Vagina (tissue), 2 donors: ENCODE results near the gene HSD3B1. TPM values are rescaled to one million over a fixed set of nuclear protein-coding genes. Genes with fewer than 3 reads are reported as not detected.

ENCODE experiments used
- DNase-seq, 2 donors: peaks; one replicate each; pipeline ENCODE4 v3.0.0-alpha.2; 2017; ENCODE audit errors: extremely low spot score in 2 of 2
- H3K27ac ChIP-seq: fragments of 200-600 bp; sonication (generic); one replicate; pipeline ENCODE4 v1.5.1; 2019
- H3K27me3 ChIP-seq: fragments of 200-600 bp; sonication (generic); one replicate; pipeline ENCODE4 v1.5.1; 2019
- H3K36me3 ChIP-seq, 2 donors: fragments of 200-600 bp; sonication (generic); one replicate each; pipeline ENCODE4 v1.5.1; 2017 to 2019
- H3K4me1 ChIP-seq: fragments of 200-600 bp; sonication (generic); one replicate; pipeline ENCODE4 v1.5.1; 2019
- H3K4me3 ChIP-seq, 2 donors: fragments of 200-600 bp; sonication (generic); 1 replicate in 1 of 2; 2 replicates in 1 of 2; pipeline ENCODE4 v1.5.1; 2016 to 2019
- H3K9me3 ChIP-seq: fragments of 200-600 bp; sonication (generic); one replicate; pipeline ENCODE4 v1.5.1; 2019
- CTCF ChIP-seq, 3 experiments: fragments of 450-650 bp in 2 of 3; fragments of 200-600 bp in 1 of 3; sonication (generic) in 1 of 3; IDR thresholded peaks; one replicate each; pipeline ENCODE4 v1.5.1; 2017 to 2019; ENCODE audit warnings: antibody characterized with exemption in 3 of 3, mild to moderate bottlenecking in 2 of 3, moderate library complexity in 2 of 3
- POLR2A ChIP-seq, 2 donors: fragments of 450-650 bp; IDR thresholded peaks; one replicate each; pipeline ENCODE4 v1.6.1; 2017; ENCODE audit warnings: antibody characterized with exemption in 2 of 2, mild to moderate bottlenecking in 2 of 2, moderate library complexity in 2 of 2
- POLR2AphosphoS5 ChIP-seq, 2 donors: sonication (generic); formaldehyde crosslinking; IDR thresholded peaks; one replicate each; pipeline ENCODE4 v1.9.0; 2017; ENCODE audit warnings: antibody characterized with exemption in 2 of 2, mild to moderate bottlenecking in 2 of 2, low read depth in 1 of 2; ENCODE audit not compliant: insufficient read depth in 1 of 2
- intact Hi-C: fragments of 100-400 bp; cut with DNase I; formaldehyde crosslinking; loops from one replicate; pipeline ENCODE4 v1.15.1; 2023
- total RNA-seq: library from RNA; depleted of rRNA; stranded (reverse); fragments of >200 nt; gene quantifications from one replicate; pipeline ENCODE4 v1.2.3, GENCODE V29; 2016

HSD3B1 gene
- total RNA-seq, 1 donor from 2014 or later: not detected

GRCh38 chr1:119541389-119541788 lies 34.4 kb downstream of the HSD3B1 start:
- H3K4me1 ChIP-seq: no peaks in the 10 kb centered on the region
- H3K27ac ChIP-seq: no peak overlapping the region
- H3K4me3 ChIP-seq: no peak overlapping the region
- intact Hi-C loops: no loop called here
- no peak for TF ChIP-seq POLR2A (IDR thresholded peaks at IDR 0.05)
- no peak for TF ChIP-seq CTCF (IDR thresholded peaks at IDR 0.05)
- no peak for TF ChIP-seq POLR2AphosphoS5 (IDR thresholded peaks at IDR 0.05; ENCODE audit: insufficient read depth in 1 of 2, low read depth in 1 of 2)
- no peaks in the 10 kb centered on the region for H3K9me3 ChIP-seq
- DNase-seq: no peak
- no peaks in the 10 kb centered on the region for H3K36me3 ChIP-seq
- H3K27me3 ChIP-seq: no peaks in the 10 kb centered on the region

GRCh38 chr1:119542492-119542946 lies 35.5 kb downstream of the HSD3B1 start:
- peak in 1 of 2 donors; percentile 42 for DNase-seq
- no peak overlapping the region for H3K27ac ChIP-seq
- intact Hi-C loops: no loop called here
- no peaks in the 10 kb centered on the region for H3K9me3 ChIP-seq
- no peaks in the 10 kb centered on the region for H3K27me3 ChIP-seq
- TF ChIP-seq POLR2AphosphoS5 (IDR thresholded peaks at IDR 0.05; ENCODE audit: insufficient read depth in 1 of 2, low read depth in 1 of 2): no peak
- no peak for TF ChIP-seq POLR2A (IDR thresholded peaks at IDR 0.05)
- TF ChIP-seq CTCF (IDR thresholded peaks at IDR 0.05): no peak
- no peak overlapping the region for H3K4me3 ChIP-seq
- H3K36me3 ChIP-seq: no peaks in the 10 kb centered on the region
- H3K4me1 ChIP-seq: no peaks in the 10 kb centered on the region

GRCh38 chr1:119544165-119544762 lies 37.3 kb downstream of the HSD3B1 start:
- Histone ChIP-seq H3K4me3 (no peak overlapping the region), H3K9me3 (no peaks in the 10 kb centered on the region), H3K27me3 (no peaks in the 10 kb centered on the region), H3K27ac (no peak overlapping the region), H3K36me3 (no peaks in the 10 kb centered on the region), H3K4me1 (no peaks in the 10 kb centered on the region)
- intact Hi-C loops: no loop called here
- no peak for DNase-seq
- TF ChIP-seq POLR2A (IDR thresholded peaks at IDR 0.05) (no peak), POLR2AphosphoS5 (IDR thresholded peaks at IDR 0.05; ENCODE audit: insufficient read depth in 1 of 2, low read depth in 1 of 2) (no peak)

GRCh38 chr1:119546641-119547040 lies 39.6 kb downstream of the HSD3B1 start:
- Histone ChIP-seq H3K4me3 (no peak overlapping the region), H3K36me3 (no peaks in the 10 kb centered on the region), H3K27ac (no peak overlapping the region), H3K4me1 (no peaks in the 10 kb centered on the region), H3K9me3 (no peaks in the 10 kb centered on the region), H3K27me3 (no peaks in the 10 kb centered on the region)
- intact Hi-C loops: no loop called here
- TF ChIP-seq POLR2AphosphoS5 (IDR thresholded peaks at IDR 0.05; ENCODE audit: insufficient read depth in 1 of 2, low read depth in 1 of 2): no peak
- no peak for TF ChIP-seq POLR2A (IDR thresholded peaks at IDR 0.05)
- TF ChIP-seq CTCF (IDR thresholded peaks at IDR 0.05): no peak
- DNase-seq: peak in 1 of 2 donors; percentile 62

- DNase-seq: peak in 1 of 2 donors; percentile 27
- Histone ChIP-seq H3K27me3 (no peaks in the 10 kb centered on the region), H3K36me3 (no peaks in the 10 kb centered on the region), H3K27ac (no peak overlapping the region), H3K9me3 (no peaks in the 10 kb centered on the region), H3K4me1 (no peaks in the 10 kb centered on the region), H3K4me3 (no peak overlapping the region)
- TF ChIP-seq POLR2A (IDR thresholded peaks at IDR 0.05) (no peak), CTCF (IDR thresholded peaks at IDR 0.05) (no peak), POLR2AphosphoS5 (IDR thresholded peaks at IDR 0.05; ENCODE audit: insufficient read depth in 1 of 2, low read depth in 1 of 2) (no peak)
- intact Hi-C loops: no loop called here
Measured at GRCh38 chr1:119547306-119547705, 40.3 kb downstream of the HSD3B1 start.
